ENCODE measurements around the gene RAB11A.

The RAB11A gene

DNA sequence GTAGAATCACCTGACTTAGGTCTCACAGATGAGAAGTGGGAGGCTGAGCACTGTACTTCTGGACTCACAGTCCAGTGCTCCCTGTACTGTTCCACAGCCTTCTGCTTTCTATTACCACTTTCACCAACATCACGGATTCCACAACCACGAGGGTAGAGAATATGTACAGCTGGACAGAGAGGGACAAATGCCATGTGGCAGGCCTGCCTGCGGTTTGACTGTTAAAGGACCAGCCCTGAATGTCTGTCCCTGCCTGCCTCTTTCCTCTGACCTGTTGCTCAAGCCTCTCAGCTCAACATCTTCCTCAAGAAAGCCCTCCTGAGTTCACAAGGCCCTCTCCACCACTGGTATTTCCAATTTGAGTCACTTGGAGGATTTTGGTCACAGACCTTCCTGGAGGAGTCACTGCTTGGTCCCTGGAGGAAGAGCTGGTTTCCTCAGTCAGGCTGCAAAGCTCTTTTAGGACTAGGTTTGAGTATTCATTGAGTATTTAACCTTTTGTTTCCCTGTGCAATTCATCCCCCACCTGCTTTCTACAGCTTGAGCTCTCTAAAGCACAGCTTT lies 49.1 kb downstream of the RAB11A start:
- DNase-seq, result no peak

GRCh38 chr15:65918945-65919344 lies 49.7 kb downstream of the RAB11A start:
- DNase-seq, result no peak

DNA sequence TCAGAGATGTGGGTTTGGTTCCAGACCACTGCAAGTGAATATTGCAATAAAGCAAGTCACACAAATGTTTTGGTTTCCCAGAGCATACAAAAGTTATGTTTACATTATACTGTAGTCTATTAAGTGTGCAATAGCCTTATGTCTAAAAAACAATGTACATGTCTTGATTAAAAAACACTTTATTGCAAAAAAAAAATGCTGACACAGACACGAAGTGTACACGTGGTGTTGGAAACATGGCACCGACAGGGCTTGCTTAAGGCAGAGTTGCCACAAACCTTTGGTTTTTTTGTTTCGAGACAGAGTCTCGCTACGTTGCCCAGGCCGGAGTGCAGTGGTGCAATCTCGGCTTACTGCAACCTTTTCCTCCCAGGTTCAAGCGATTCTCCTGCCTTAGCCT lies 50.1 kb downstream of the RAB11A start:
- no peak for DNase-seq

DNA sequence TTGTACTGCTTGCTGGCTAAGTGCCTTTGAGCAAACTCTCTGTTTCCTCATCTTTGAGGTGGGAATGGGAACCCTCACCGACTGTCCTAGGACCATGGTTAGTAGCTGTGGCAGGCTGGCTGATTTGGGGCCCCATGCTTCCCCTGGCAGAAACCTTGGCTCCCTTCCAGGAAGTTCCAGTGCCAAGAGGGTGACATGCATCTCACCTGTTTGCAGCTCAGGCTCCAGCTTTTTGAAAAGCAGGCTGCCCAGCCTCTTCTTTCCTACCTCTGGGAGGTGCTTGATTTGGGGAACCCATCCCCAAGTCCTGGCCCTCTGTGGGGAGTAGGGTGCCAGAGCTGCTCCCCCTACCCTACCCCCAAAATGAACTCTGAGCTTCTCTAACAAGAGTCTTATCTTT lies 50.8 kb downstream of the RAB11A start:
- no peak for DNase-seq

DNA sequence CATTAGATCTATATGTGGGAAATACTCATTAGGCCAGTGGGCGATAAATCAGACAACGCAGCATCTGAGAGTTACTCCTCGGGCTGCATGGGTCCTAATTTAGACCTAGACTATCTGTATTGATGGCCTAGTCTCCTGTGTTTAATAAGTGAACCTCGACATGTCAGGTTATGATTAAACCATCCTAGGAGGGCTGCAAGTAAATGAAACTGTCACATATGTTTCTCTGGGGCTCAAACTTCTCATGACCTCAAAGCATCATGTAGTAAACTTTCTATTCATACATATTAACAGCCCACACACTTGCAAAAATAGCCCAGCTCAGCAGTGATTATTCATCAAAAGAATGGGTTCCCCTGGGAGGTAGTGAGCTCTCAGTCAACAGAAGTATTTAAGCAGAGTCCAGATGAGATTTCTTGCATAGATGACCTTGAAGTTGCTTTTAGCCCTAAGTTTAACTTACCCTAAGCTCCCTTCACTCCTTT lies 51.6 kb downstream of the RAB11A start:
- no peak for DNase-seq

DNA sequence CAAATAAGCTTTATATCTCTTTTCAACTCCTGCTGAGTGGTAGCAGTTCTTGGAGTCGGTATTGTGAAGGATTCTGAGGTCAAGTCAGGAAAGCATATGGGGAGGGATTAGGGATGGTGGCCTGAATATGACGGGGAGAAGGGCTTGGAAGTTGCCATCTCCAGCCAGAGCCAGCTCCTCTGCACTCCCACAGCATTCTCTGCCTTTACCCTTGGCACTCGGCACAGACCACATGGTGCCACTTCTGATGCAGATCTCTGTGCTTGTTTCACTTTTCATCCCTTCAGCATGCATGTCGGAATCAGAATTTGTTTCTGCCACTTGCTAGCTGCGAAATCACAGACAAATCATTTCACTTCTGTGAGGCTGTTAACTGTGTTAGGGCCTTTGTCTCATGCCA lies 52.5 kb downstream of the RAB11A start:
- DNase-seq, result no peak

GRCh38 chr15:65922621-65923020 lies 53.3 kb downstream of the RAB11A start:
- no peak for DNase-seq

DNA sequence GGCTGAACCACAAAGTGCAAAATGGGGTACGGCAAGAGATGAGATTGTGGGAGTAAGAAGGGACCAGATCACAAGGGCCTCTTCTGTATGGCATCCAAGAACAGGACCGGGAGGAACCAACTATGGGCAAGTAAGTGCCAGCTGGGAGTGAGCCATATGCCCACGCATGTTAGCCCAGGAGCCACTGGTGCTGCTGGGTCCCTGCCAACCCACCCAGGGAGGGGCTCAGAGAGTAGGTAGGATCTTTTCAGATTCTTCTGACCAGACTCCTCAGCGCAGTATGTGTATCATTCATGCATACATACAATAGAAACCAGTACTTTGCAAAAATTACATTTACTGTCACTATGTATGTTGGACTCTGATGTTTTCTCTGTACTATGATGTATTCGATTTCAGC lies 54.0 kb downstream of the RAB11A start:
- DNase-seq, result no peak

GRCh38 chr15:65924004-65924403 lies 54.7 kb downstream of the RAB11A start:
- no peak for DNase-seq

- no peak for DNase-seq
These were observed 56.0 kb downstream of the RAB11A start for GRCh38 chr15:65925338-65925737.

- DNase-seq, result no peak
These were observed 57.2 kb downstream of the RAB11A start for GRCh38 chr15:65926459-65926858.

GRCh38 chr15:65926899-65927298 lies 57.6 kb downstream of the RAB11A start:
- DNase-seq, result no peak

DNA sequence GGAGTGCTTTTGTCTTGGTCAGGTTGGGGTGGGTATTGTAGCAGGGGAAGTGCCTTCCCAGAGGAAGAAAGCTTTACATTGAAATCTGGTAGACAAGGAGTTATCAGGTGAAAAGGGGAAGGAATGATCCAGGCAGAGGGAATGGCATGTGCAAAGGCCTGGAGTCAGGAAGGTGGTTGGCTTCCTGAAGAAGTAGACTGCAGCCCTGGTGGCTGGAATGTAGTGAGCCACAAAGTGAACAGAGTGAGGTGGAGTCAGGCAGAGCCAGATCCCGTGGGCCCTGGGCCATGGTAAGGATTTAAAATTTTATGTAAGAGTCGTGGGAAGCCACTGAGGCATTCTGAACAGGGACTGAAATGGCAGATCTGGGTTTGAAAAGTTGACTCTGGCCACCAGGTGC lies 58.3 kb downstream of the RAB11A start:
- DNase-seq, result no peak

DNA sequence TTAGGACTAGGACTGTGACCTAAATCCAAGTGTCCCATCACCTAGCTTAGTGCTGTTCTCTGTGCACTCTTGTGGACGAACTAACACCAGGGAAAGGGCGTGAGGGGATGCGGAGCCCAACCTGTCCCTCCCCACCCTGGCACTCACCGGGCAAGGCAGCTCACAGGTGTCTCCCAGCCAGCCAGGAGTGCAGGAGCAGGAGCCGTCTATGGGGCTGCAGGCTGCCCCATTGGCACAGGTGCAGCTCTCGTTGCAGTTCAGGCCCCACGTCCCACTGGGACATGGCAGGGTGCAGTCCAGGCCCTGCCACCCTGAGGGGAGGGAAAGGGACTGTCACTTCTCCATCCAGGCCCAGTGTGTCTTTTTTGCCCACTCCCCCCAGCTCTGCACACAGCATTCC lies 60.3 kb downstream of the RAB11A start:
- DNase-seq, result no peak

- DNase-seq, result peak; percentile 22
These were observed 60.8 kb downstream of the RAB11A start for GRCh38 chr15:65930134-65930533.

DNA sequence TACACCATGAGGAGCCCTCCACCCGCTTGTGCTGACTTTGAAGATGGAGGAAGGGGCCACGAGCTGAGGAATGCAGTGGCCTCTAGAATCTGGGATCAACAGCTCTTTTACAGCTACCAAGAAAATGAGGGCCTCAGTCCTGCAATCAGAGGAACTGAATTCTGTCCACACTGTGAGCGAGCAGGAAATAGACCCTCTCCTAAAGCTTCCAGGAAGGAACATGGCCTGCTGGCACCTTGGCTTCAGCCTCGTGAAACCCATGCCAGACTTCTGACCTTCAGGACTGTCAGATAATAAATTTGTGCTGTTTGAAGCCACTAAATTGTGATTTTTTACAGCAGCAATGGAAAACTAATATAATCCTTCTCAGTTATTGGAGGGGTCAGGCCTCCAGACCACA lies 61.9 kb downstream of the RAB11A start:
- DNase-seq, result no peak

DNA sequence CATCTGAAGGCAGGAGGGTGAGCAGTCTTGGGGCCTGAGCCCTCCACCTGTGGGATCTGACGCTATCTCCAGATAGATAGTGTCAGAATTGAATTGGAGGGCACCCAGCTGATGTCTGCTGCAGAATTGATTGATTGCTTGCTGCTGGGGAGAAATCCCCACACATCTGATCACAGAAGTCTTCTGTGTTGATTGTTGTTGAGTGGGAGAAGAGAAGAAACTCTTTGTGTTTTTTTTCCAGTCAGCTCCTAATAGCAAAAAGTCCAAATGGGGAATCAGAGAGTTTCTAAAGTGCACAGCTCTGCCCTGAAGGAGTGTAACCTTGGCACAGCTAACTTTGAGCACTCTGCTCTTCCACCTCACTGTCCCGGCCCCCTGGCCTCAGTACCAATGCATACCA lies 66.1 kb downstream of the RAB11A start:
- DNase-seq, result no peak

GRCh38 chr15:65936282-65936681 lies 67.0 kb downstream of the RAB11A start:
- DNase-seq, result no peak

DNA sequence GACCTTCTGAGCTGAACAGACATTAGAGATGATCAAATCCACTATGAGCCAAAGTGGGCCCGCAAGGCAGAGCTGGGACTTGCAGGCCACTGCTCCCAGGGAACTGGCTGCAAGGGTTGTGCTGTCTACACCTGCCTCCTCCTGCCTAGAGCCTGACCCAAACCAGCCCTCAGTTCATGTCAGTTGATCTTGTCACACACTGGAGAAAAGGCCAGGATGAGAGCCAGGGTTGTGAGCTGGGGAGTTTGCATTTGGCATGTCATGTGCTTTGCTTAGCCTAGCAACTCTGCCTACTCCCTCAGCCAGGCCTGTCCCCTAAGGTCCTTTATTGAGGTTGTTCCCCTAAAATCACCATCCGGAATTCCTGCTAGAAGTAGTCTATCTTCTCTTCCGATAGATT lies 67.8 kb downstream of the RAB11A start:
- DNase-seq, result no peak

DNA sequence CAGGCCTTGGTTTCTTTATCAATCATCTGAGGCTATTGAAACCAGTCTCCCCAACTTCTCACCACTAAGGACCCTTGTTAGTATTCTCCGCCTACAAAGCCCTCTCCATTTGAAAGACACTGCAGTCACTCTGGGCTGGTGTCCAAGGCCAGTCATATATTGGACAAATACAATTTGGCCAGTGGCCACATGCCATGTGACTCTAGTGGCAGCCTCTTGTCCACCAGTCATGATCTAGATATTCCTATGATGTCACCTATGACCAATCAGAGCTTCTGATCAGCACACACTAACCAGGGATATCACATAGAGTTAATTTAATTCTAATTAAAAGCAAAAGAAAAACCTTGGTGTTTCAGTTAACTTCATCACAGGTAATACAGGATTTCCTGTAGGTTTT lies 68.2 kb downstream of the RAB11A start:
- no peak for DNase-seq

GRCh38 chr15:65938604-65939003 lies 69.3 kb downstream of the RAB11A start:
- DNase-seq, result no peak

GRCh38 chr15:65939901-65940617 lies 70.8 kb downstream of the RAB11A start:
- DNase-seq, result peak; percentile 66

GRCh38 chr15:65940618-65940909 lies 71.3 kb downstream of the RAB11A start:
- DNase-seq, result no peak
